COLO829 (cell line): ENCODE data around the gene FHAD1.
"Not testable (repeated sequence)": the region's sequence is repeated elsewhere in the genome, so short reads cannot be mapped to it uniquely, and the experiment has no call there.

Experiments used
- DNase-seq: peaks from one replicate; pipeline ENCODE4 v3.0.0; 2012; ENCODE audit warnings: low spot score

The FHAD1 gene

GRCh38 chr1:15305468-15305770 is 58.4 kb downstream of the FHAD1 start:
- no peak for DNase-seq

- not testable (repeated sequence) for DNase-seq
These were observed 59.3 kb downstream of the FHAD1 start for GRCh38 chr1:15306352-15306751.

- DNase-seq: no peak
These were observed 61.1 kb downstream of the FHAD1 start for GRCh38 chr1:15308135-15308534.

GRCh38 chr1:15308621-15309027 is 61.6 kb downstream of the FHAD1 start:
- no peak for DNase-seq

GRCh38 chr1:15309687-15310086 is 62.7 kb downstream of the FHAD1 start:
- no peak for DNase-seq

- DNase-seq: no peak
These were observed 63.5 kb downstream of the FHAD1 start for GRCh38 chr1:15310544-15310943.

GRCh38 chr1:15311122-15311822 is 64.2 kb downstream of the FHAD1 start:
- no peak for DNase-seq

- DNase-seq: no peak
These were observed 64.9 kb downstream of the FHAD1 start for GRCh38 chr1:15311880-15312279.

- DNase-seq: no peak
These were observed 65.8 kb downstream of the FHAD1 start for GRCh38 chr1:15312626-15313411.

GRCh38 chr1:15314328-15315281 is 67.6 kb downstream of the FHAD1 start:
- DNase-seq: no peak

GRCh38 chr1:15315815-15316214 is 68.8 kb downstream of the FHAD1 start:
- no peak for DNase-seq

- no peak for DNase-seq
These were observed 69.5 kb downstream of the FHAD1 start for GRCh38 chr1:15316510-15316909.

- no peak for DNase-seq
These were observed 73.2 kb downstream of the FHAD1 start for GRCh38 chr1:15320267-15320666.

GRCh38 chr1:15321601-15322000 is 74.6 kb downstream of the FHAD1 start:
- no peak for DNase-seq

- DNase-seq: no peak
These were observed 75.8 kb downstream of the FHAD1 start for GRCh38 chr1:15322648-15323350.

GRCh38 chr1:15323351-15323988 is 76.4 kb downstream of the FHAD1 start:
- peak; percentile 50 for DNase-seq

- no peak for DNase-seq
These were observed 77.2 kb downstream of the FHAD1 start for GRCh38 chr1:15323989-15324868.

- DNase-seq: no peak
These were observed 77.9 kb downstream of the FHAD1 start for GRCh38 chr1:15324869-15325335.

- DNase-seq: no peak
These were observed 78.5 kb downstream of the FHAD1 start for GRCh38 chr1:15325375-15326085.
